Dedifferentiated amniotic fluid mesenchymal stem cell (primary cell): ENCODE data around the gene ZNF451.

Source experiments
- DNase-seq: peaks from one replicate; pipeline ENCODE4 v3.0.0-alpha.2; 2016; ENCODE audit errors: extremely low spot score

The ZNF451 gene

GRCh38 chr6:57205550-57206328 lies 115.8 kb downstream of the ZNF451 start:
- no peak for DNase-seq

DNA sequence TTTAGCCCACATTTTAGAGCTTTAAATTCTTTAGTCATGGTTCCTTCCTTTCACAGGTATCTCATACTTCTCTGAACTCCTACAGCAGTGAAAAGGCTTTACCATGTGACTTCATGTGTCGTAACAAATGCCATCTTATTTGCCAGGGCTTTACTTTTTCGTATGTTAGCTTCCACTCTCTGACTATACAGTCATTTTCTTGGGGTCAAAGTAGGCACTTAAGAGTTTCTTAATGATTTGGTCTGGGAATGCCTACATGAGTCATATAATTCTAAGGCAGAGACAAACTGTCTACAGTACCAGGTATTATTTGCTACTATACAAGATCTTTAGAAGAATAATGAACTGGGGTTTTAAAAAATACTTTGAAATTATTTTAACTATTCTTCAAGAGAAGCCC lies 117.2 kb downstream of the ZNF451 start:
- DNase-seq, result no peak

GRCh38 chr6:57207872-57208271 lies 117.9 kb downstream of the ZNF451 start:
- no peak for DNase-seq

GRCh38 chr6:57209030-57209429 lies 119.0 kb downstream of the ZNF451 start:
- DNase-seq, result no peak

DNA sequence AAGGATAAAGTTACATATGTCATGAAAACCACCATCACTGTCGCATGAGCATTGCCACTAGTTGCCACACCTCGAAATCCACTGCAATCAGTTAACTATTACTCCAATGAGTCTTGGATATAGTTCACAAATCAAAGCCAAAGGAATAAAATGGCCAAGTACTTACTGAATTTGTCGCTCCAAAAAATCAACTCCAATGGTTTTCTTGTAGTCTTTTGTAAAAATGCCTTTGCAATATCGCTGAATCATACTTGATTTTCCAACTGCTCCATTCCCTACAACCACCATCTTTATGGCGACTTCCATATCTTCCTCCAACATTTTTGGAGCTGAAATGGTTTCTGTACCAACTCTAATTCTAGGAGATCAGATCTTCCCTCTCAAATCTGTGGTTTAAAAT lies 120.1 kb downstream of the ZNF451 start:
- DNase-seq, result no peak

- no peak for DNase-seq
Observed at GRCh38 chr6:57215260-57215659, 125.3 kb downstream of the ZNF451 start.

- DNase-seq, result no peak
Observed at GRCh38 chr6:57216235-57217101, 126.5 kb downstream of the ZNF451 start.

DNA sequence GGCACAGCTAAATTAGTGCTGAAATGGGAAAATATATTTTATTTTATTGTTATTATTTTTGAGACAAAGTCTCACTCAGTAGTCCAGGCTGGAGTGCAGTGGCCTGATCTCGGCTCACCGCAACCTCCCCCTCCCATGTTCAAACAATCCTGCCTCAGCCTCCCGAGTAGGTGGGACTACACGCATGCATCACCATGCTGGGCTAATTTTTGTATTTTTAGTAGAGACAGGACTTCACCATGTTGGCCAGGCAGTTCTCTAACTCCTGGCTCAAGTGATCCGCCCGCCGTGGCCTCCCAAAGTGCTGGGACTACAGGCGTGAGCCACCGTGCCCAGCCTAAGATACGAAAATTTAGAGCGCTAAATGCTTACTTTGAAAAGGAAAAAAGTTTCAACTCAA lies 127.3 kb downstream of the ZNF451 start:
- no peak for DNase-seq
